Activated CD8-positive, alpha-beta memory T cell treated with anti-CD3 and anti-CD28 coated beads, Interleukin-2, amount 50 U/mL, for 1 hour (primary cell): ENCODE results near the gene PSENEN.

ENCODE experiments used
- DNase-seq: peaks from one replicate; pipeline ENCODE4 v3.0.0-alpha.2; 2020; ENCODE audit errors: extremely low read depth

Gene PSENEN

GRCh38 chr19:35745328-35746086, at the start of gene PSENEN, which contains the start of gene U2AF1L4:
Gene PSENEN, plus strand, starts transcription at chr19:35745651. Its CDS starts 280 bp downstream, at chr19:35745931.
Gene U2AF1L4, minus strand, starts transcription at chr19:35745418. Its CDS starts 27 bp downstream, at chr19:35745391.
- peak; percentile 92 for DNase-seq

GRCh38 chr19:35695895-35696422, 49.5 kb upstream of the PSENEN start:
- no peak for DNase-seq

- no peak for DNase-seq
Measured at GRCh38 chr19:35696835-35697234, 48.6 kb upstream of the PSENEN start.

- peak; percentile 84 for DNase-seq
Measured at GRCh38 chr19:35702223-35703012, 43.0 kb upstream of the PSENEN start.

GRCh38 chr19:35703343-35703742, 42.1 kb upstream of the PSENEN start:
- no peak for DNase-seq

GRCh38 chr19:35704218-35704617, 41.2 kb upstream of the PSENEN start, which contains the start of gene ZBTB32:
Gene ZBTB32, plus strand, starts transcription at chr19:35704558. Its CDS starts 10,069 bp downstream, at chr19:35714627.
- DNase-seq: no peak

GRCh38 chr19:35708391-35708790, 37.1 kb upstream of the PSENEN start:
- no peak for DNase-seq

GRCh38 chr19:35710784-35711723, 34.4 kb upstream of the PSENEN start:
- no peak for DNase-seq

GRCh38 chr19:35712567-35713505, 32.6 kb upstream of the PSENEN start:
- no peak for DNase-seq

GRCh38 chr19:35713506-35713850, 32.0 kb upstream of the PSENEN start:
- no peak for DNase-seq

GRCh38 chr19:35713904-35714495, 31.5 kb upstream of the PSENEN start:
- DNase-seq: no peak

GRCh38 chr19:35714601-35715354, 30.7 kb upstream of the PSENEN start:
- no peak for DNase-seq

GRCh38 chr19:35715355-35715809, 30.1 kb upstream of the PSENEN start:
- DNase-seq: no peak

GRCh38 chr19:35715981-35716800, 29.3 kb upstream of the PSENEN start:
- no peak for DNase-seq

GRCh38 chr19:35716801-35717664, 28.4 kb upstream of the PSENEN start:
- peak; percentile 90 for DNase-seq

GRCh38 chr19:35717665-35718344, 27.6 kb upstream of the PSENEN start, which contains the start of gene KMT2B:
Gene KMT2B, plus strand, starts transcription at chr19:35718003. Its CDS starts 16 bp downstream, at chr19:35718019.
- DNase-seq: no peak
